HG02588 (cell line): ENCODE results near the gene IPO5.
"Not testable (repeated sequence)": the region's sequence is repeated elsewhere in the genome, so short reads cannot be mapped to it uniquely, and the experiment has no call there.

Experiments
- ATAC-seq: cut with Tn5 transposase; IDR thresholded peaks from one replicate; pipeline ENCODE4 v1.9.1; 2021; ENCODE audit warnings: mild to moderate bottlenecking, moderate library complexity; ENCODE audit not compliant: unreplicated experiment

The IPO5 gene

DNA sequence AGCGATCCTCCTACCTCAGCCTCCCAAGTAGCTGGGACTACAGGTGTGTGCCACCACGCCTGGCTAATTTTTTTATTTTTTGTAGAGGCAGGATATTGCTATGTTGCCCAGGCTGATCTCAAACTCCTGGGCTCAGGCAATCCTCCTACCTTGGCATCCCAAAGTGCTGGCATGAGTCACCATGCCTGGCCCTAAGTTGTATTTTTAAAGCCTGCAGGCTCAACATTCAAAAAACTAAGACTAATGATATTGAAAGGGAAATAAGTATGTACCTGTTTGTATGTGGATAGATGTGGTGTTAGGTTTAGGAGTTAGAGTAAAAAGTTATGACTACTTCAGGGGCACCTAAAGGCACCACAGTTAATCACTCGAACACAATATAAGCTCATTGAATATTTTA lies 5.4 kb upstream of the IPO5 start:
- no peak for ATAC-seq

DNA sequence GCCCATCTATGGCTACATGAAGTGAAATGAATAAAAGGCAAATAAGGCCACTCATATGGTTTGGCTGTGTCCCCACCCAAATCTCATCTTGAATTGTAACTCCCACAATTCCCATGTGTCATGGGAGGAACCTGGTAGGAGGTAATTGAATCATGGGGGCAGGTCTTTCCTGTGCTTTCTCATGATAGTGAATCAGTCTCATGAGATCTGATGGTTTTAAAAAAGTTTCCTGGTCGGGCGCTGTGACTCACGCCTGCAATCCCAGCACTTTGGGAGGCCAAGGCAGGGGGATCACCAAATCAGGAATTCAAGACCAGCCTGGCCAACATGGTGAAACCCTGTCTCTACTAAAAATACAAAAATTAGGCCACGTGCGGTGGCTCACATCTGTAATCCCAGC lies 4.2 kb upstream of the IPO5 start:
- ATAC-seq, result not testable (repeated sequence)

DNA sequence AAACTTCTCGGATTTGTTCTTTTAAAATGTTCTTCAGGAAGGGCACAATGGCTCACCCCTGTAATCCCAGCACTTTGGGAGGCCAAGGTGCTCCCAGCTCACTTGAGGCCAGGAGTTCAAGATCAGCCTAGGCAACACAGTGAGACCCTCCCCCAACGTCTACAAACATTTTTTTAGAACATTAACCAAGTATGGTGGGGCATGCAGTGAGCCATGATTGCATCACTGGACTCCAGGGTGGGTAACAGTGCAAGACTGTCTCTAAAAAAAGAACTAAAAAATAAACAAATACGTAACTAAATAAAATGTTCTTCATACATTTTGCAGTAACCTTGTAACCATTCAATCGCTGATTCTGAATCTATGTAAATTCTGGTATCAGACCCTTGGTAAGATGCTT lies 2.1 kb upstream of the IPO5 start:
- ATAC-seq, result no peak

DNA sequence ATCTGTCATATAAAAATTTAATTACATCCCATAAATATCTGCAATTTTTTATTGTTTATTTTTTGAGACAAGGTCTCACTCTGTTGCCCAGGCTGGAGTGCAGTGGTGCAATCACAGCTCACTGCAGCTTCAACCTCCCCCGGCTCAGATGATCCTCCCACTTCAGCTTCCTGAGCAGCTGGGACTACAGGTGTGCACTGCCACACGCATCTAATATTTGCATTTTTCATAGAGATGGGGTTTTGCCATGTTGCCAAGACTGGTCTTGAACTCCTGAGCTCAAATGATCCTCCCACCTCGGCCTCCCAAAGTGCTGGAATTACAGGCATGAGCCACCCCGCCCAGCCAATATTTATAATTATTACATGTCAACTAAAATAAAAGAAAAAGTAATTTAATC lies 644 bp upstream of the IPO5 start:
- ATAC-seq, result peak; percentile 68

DNA sequence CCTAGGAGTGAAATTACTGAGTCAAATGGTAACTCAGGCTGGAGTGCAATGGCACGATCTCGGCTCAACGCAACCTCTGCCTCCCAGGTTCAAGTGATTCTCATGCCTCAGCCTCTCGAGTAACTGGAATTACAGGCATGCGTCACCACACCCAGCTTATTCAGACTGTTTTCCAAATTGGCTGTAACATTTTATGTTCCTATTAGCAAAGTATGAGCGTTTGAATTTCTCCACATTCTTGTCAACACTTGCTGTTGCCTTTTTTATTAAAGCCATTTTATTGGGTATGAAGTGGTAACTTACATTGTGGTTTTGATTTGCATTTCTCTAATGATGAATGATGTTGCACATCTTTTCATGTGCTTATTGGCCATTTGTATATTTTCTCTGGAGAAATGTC lies 7.9 kb downstream of the IPO5 start:
- no peak for ATAC-seq

DNA sequence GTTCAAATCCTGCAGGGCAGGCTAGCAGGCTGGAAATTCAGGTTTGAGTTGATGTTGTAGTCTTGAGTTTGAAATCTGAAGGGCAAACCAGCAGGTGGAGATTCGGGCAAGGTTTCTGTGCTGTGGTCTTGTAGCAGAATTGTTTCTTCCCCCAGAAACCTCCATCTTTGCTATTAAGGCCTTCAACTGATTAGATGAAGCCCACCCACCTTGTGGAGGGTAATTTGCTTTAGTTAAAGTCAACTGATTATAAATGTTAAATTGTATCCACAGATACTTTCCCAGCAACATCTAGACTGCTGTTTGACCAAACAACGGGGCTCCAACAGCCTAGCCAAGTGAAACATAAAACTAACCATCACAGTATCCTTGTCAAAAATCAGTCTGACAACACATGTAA lies 9.4 kb downstream of the IPO5 start:
- no peak for ATAC-seq

DNA sequence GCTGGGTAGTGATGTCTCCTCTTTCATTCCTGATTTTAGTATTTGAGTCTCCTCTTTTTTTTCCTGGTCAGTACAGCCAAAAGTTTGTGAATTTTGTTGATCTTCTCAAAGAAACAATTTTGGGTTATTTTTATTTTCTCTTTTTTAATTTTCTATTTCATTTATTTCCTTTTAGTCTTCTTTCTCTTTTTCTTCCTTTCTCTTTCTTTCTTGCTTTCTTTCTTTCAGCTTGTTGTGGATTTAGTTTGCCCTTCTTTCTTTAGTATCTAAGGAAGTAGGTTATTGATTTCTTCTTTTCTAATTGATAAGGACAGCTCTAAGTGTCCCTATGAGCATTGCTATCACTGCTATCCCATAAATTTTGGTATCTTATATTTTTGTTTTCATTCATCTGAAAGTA lies 13.8 kb downstream of the IPO5 start:
- no peak for ATAC-seq

DNA sequence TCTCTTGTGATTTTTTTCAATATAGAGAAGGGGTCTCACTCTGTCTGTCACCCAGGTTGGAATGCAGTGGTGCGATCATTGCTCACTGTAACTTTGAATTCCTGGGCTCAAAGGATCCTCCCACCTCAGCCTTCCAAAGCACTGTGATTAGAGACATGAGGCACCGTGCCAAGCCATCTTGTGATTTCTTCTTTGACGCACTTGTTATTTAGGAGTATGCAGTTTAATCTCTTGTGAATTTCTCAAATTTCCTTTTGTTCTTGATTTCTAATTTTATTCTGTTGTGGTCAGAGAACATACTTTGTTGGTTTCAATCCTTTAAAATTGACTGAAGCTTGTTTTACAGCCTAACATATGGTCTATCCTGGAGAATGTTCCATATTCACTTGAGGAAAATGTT lies 14.5 kb downstream of the IPO5 start:
- ATAC-seq, result no peak

DNA sequence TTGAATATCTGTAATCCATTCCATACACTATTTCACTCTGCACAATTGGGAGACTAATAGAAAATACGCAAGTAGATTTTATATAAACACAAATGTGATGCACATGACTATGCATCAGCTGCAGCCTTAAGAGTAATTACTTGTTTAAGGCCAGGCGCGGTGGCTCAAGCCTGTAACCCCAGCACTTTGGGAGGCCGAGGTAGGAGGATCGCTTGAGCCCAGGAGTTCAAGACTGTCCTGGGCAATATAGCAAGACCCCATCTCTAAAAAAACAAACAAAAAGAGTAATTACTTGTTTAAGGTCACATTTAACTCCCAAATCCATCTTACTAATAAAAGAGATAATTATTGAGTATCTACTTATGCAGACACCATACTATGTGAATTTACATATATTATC lies 18.0 kb downstream of the IPO5 start:
- no peak for ATAC-seq

DNA sequence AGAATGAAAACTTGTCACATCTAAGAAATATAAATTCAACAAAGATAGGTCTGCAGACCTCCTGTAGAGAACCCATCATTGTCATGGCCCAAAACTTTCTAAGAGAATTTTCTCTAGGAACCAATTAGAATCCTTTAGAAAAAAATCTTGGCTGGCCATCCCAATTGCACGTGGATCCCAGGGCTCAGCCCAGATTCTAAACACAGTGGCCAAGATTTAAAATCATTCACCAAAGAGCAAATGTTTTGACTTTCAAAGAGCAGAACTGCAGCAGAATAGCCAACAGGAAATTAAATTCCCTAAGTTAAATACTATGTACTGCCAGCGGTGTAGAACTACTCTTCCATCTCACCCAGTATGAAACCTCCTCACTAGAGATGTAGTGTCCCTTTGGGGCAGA lies 21.3 kb downstream of the IPO5 start:
- no peak for ATAC-seq

DNA sequence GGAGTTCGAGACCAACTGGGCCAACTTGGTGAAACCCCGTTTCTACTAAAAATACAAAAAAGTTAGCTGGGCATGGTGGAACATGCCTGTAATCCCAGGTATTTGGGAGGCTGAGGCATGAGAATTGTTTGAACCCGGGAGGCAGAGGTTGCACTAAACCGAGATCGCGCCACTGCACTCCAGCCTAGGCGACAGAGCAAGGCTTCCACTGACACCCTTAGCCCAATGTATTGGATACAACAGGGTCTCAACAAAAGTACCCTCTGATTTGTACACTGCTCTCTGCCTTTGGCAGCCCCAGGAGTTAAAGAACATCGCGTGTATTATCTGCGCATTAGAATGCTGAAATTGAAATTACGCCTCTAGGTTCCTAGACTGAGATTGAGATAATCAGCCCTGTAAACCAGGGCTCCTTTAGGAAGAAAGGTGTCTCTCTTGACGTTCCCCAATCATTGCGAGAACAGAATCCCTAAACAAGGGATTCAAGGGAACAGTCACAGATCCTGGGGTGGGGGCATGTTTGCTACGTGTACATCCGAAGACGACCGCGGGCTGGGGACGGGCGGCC lies 21.9 kb downstream of the IPO5 start:
- no peak for ATAC-seq

DNA sequence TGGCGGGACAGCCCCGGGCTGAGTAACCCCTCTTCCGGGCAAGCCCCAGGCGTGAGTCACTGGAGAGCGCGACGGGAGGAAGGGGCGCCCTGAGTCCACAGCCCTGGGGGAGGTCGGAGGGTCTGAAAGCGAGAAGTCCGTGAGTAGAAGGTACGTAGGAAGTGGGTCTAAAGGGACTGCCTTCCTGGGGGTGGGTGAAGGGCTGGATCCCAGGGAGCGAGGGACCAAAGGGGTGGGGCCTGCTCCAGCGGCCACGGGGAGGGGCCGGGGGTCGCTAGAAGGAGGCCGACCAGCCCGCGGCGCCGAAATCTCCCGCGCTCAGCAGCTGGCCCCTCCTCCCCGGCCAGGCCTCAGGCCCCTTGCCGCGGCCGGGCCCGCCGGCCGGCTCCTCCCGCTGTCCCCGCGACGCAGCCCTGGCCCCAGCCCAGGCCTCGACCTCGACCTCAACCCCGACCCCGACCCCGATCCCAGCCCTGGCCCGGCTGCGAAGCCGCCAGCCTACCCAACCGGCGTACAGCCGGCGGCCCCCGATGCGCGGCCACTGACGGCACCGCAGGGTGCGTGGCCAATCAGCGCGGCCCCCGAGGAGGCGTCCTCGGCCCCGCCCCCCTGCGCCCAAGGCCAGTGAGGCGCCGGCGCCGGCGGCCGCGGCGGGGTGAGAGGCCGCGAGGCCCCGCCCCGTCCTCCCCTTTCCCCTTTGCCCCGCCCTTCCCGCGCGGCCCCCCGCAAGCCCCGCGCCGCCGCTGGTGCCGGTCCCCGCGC lies 22.6 kb downstream of the IPO5 start:
- ATAC-seq, result peak; percentile 88

DNA sequence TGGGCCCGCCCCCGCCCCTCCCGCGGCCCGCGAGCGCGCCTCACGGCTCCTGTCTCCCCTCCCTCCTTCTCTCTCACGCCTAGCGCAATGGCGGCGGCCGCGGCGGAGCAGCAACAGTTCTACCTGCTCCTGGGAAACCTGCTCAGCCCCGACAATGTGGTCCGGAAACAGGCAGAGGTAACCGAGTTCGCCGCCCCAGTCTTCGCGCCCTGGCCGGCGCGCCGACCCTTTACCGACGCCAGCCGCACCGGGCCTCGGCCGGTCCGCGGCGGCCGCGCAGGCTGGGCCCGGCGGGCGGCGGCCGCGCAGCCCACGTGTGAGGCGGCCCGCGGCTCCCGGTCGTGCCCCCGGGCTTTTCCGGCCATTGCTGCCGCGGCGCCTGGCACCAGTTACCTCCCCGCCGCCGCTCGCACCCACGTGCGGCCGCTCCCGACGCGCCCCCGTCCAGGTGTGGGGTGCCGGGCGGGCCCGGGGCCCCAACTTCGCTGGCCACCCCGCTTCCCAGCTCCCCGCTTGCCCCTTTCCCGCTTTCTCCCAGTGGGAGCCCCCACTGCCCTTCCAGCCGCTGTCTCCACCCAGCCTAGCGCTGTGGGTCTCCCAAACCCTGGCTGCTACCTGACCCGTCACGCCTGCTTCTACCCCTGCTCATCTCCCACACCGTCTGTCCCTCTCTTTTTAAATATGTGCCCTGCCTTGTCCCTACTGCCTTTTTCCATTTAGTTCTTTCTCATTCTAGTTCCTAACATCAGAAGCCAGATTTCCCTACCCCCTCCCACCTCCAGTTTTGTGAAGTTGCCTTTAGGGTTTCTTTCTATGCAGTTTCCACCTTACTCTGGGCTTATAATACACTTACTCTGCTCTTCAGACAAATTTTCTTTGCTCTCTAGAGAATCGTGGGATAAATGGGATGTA lies 23.4 kb downstream of the IPO5 start:
- peak; percentile 32 for ATAC-seq

DNA sequence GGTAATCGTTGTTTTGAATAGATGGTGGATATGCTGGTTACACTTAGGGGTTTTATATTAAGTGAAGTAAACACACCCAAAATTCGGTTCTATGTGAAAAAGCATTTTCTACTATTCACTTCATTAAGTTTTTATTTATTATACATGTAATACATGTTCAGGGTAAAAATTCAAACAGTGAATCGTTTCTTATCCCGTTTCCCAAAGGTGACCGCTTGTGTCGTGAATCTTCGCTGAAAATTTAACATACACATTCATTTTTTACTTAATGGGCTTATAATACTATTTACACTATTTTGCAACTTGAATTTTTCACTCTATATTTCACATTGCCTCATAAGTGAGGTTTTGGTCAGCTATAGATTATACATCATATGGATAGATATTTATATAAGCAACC lies 24.5 kb downstream of the IPO5 start:
- ATAC-seq, result no peak

DNA sequence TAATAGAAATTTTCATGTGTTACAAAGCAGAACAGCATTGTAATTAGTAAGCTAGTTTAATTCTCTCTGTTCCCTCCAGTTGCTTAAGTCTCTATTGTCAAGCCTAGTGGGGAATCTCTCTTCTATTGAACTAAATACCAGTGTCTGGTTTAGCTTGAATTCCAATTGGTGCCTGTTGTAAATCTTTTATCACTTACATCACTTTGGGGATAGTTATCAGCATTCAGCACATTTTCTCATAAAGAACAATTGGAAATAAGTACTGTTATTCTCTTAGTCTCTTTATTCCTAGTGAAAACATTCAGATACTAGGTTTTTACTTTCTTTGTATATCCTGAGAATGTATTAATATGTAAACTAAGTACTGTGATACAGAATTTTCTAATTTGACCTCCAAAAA lies 25.2 kb downstream of the IPO5 start:
- no peak for ATAC-seq

DNA sequence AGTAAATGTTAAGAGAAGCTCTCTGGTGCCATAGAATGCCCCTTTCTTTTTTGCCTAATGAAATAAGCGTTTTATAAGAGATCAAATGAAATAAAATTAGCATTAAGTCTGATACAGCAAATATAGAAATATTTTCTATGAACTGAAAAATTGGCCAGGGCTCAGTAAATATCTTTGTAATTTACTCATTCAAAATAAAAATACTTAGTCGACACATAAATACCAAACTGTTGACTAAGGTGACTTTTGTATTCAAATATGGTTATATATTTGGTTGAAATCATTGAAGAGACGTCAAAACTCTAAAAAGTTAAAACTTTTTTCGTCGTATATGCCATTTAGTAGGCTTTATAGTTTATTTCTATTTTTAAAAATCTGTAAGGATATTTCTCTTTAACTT lies 25.6 kb downstream of the IPO5 start:
- no peak for ATAC-seq

DNA sequence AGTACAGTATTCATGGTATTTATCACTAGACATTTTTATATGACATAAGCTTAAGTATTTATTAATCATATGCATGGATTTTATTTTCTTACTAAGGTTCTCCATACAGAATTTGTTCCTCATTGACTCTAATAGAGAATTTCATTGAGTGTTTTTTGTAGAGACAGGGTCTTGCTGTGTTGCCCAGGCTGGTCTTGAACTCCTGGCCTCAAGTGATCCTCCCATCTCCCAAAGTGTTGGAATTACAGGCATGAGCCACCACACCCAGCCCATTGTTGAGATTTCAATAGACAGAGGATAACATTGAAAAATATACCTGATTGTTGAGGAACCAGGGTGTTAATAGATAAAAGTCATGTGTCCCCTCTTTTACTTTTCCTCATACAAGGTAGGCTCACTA lies 26.1 kb downstream of the IPO5 start:
- no peak for ATAC-seq

DNA sequence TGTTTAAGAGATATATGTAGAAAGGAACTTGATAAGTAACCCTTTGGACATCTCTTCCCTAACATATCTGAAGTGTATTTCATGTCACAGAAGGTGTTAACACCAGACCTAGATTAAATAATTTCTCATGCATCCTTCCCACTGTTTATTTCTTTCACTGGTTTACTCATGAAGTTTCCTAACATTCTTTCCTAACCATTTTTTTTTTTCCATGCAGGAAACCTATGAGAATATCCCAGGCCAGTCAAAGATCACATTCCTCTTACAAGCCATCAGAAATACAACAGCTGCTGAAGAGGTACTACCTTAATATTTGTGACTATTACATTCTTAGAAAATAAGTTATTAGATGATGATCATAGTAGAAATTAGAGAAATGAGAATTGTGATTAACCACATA lies 28.8 kb downstream of the IPO5 start:
- ATAC-seq, result no peak

DNA sequence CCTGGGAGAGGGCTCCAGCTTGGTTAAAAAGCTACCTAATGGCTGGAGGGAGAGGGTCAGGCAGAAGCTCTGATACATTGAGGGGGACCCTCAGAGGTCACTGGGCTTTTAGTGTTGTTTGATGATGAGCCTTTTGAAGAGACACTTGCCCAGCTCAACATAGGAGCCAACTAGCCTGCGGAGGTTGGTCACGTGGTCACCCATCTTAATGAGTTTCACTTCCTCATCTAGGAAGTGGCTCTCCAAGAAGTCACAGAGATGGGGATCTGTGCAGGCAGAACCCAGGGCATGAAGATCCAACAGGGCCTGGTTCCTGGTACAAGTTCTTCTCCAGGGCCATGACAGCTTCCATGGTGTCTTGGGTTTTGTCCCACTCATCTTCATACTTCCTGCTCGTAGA lies 33.4 kb downstream of the IPO5 start:
- peak; percentile 83 for ATAC-seq

DNA sequence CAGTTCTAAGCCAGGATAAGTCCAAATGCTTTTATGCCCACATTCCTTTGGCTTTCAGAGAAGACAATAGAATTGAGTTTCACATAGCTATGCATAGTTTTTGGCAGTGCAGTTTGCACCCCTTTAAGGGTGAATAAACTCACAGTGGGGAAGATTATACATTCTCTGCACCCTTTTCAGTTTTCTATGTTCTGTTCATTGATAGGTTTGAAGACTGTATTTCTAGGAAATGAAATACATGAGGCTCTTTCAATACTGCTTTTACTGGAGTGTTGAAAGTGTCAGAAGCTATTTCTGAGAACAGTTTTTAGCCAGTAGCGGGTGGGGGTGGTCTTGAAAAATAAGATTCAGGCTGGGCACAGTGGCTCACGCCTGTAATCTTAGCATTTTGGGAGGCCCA lies 46.2 kb downstream of the IPO5 start:
- no peak for ATAC-seq

DNA sequence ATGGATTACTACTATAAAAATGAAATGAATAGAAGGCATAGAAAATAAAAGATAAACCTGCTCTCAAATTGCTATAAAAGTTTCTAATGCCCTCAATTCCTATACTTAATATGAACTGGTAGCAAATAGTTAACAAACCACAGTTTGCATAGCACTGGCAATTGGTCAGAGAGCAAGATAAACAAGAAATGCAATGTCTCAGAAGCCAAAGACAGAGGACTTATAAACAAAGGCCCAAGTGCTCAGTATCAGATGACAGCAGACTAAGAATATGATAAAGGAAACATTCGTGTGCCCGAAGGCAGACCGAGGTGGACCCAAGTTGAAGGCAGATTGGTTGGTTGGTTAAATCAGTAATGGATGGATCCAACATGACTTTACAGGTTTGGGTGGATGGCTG lies 50.6 kb downstream of the IPO5 start:
- no peak for ATAC-seq

DNA sequence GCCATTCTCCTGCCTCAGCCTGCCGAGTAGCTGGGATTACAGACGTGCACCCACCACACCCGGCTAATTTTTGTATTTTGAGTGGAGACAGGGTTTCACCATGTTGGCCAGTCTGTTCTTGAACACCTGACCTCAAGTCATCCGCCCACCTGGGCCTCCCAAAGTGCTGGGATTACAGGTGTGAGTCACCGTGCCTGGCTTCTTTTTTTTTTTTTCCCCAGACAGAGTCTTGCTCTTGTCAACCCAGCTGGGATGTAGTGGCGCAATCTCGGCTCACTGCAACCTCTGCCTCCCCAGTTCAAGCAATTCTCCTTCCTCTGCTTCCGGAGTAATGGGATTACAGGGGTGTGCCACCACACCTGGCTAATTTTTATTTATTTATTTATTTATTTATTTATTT lies 51.5 kb downstream of the IPO5 start:
- not testable (repeated sequence) for ATAC-seq
